NCI-H524 (cell line): ENCODE data around the gene SPSB1.

Experiments
- DNase-seq, 2 experiments: peaks; one replicate each; lab custom pipeline; 2025; lab: John Stamatoyannopoulos, UW

The SPSB1 gene

DNA sequence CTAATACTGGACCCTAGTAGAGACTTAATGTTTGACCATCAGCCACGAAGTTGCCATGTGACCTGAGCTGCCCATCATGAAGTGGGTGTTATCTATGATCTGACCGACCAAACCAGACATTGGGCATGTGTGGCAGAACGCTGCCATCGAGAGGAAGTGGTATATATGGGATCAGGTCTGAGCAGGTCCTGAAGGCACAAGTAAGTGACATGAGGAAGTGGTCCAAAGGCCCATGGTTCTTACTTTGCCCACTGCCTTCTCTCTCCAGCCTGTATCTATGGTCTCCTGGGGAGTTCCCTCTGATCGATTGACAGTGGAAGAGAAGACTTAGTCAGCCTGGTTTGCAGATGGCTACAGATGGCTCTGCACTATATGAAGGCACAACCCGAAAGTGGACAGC is 7.9 kb downstream of the SPSB1 start:
- DNase-seq, result no peak

GRCh38 chr1:9302745-9303524 is 10.2 kb downstream of the SPSB1 start:
- DNase-seq, result peak in 1 of 2 experiments; percentile 31

DNA sequence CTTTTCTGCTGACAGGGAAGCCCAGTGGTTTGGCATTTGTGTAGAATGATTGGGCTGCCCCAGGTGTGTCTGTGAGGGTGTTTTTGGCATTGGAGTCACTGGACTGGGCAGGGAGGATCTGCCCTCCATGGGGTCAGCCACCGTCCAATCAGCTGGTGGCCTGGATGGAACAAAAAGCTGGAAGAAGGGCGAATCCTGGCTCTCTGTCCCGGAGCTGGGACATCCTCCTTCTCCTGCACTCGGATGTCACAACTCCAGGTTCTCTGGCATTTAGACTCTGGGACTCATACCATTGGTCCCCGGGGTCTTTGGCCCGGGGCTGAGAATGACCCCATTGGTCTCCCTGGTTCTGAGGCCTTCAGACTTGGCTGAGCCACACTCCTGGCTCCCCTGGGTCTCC is 11.2 kb downstream of the SPSB1 start:
- no peak for DNase-seq

- DNase-seq, result no peak
Measured at GRCh38 chr1:9305216-9305615, 12.5 kb downstream of the SPSB1 start.

- DNase-seq, result no peak
Measured at GRCh38 chr1:9306006-9306405, 13.3 kb downstream of the SPSB1 start.

- DNase-seq, result no peak
Measured at GRCh38 chr1:9307303-9307702, 14.6 kb downstream of the SPSB1 start.

GRCh38 chr1:9308236-9308785 is 15.6 kb downstream of the SPSB1 start:
- DNase-seq, result no peak

DNA sequence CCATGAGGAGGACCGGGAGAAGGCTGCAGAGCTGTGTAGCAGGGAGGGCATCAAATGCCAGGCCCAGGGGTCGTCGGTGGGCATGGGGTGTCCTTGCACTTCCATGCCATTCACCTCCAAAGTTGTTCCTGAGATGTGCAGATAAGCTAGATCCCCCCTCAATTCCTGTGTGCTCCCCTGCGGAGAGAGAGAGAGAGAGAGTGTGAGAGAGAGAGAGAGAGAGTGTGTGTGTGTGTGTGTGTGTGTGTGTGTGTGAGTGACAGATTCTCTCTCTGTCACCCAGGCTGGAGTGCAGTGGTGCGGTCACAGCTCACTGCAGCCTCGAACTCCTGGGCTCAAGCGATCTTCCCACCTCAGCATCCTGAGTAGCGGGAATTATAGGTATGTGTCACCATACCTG is 16.4 kb downstream of the SPSB1 start:
- DNase-seq, result no peak

DNA sequence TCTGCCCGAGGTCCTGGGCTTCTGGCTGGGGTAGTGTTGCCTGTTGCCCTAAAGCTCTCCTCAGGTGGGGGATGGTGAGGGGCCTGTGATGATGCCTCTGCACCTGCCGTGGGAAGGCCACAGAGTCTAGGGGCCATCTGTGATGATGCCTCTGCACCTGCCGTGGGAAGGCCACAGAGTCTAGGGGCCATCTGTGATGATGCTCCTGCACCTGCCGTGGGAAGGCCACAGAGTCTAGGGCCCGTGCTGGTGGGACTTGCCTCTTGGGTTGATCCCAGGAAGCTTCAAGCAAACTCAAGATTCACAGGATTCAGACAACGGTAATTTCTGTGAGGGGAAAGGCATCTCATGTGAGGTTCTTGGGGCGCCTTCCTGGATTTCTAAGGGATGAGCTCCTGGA is 17.3 kb downstream of the SPSB1 start:
- no peak for DNase-seq

GRCh38 chr1:9311029-9311428 is 18.3 kb downstream of the SPSB1 start:
- no peak for DNase-seq

- DNase-seq, result no peak
Measured at GRCh38 chr1:9311479-9311878, 18.8 kb downstream of the SPSB1 start.

GRCh38 chr1:9312168-9312720 is 19.6 kb downstream of the SPSB1 start:
- no peak for DNase-seq

- DNase-seq, result no peak
Measured at GRCh38 chr1:9313576-9313975, 20.9 kb downstream of the SPSB1 start.

GRCh38 chr1:9314111-9314510 is 21.4 kb downstream of the SPSB1 start:
- no peak for DNase-seq

DNA sequence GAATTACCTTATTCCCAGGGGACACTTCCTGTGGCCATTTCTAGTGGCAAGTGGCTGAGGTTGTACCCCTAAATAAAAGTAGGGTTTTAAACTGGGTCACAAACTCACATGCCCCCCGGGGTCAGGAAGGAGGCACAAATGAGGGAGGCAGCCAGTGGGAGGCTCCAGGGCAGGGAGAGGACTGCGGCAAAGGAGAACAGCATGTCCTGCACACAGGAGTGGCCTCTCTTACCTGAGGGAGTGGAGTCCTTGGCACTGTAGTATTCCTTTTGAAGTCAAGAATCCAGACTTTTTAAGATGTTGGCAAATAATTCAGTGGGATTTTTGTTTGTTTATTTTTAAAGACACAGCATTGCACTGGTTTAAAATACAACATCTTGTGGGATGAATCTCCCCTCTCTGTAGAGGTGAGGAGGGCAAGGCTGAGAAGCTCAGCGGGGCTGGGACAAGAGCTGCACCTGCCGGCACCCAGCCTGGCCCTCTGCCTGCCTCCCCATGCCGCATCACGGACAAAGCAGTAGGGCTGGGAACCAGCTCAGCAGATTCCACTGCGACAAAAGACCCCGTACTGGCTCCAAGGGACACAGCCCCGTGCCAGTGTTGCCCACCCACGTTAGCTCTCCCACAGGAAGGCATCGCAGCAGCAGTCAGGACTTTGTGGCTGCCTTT is 22.2 kb downstream of the SPSB1 start:
- no peak for DNase-seq

DNA sequence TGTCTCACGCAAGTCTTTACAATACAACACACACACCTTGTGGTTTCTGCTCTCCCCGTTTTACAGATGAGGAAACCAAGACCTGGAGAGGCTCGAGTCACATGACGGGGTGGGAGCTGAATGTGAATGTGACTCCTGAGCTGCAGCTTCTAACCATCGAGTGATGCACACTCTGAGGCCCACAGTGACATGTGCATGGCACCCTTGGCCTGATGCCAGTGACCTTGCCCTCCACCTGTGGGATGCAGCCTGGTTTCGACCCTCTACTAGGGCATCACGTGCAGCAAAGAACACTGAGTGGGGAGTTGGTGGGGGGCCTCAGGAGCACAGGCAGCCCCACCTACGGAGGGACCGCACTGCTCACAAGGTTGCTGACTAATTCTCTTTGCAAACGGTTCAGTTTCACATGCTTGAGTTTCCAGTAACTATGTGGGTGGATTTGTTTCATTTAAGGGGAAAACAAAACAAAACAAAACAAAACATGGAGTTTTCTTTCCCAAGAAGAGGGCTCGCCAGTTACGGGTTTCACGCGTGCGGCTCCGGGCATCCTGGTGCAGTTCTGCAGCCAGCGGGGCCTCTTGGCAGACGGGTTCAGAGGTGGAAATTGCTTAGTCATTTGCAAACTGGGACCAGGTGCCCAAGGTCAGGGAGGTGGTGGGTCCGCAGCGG is 22.9 kb downstream of the SPSB1 start:
- no peak for DNase-seq

- no peak for DNase-seq
Measured at GRCh38 chr1:9316080-9316444, 23.4 kb downstream of the SPSB1 start.

DNA sequence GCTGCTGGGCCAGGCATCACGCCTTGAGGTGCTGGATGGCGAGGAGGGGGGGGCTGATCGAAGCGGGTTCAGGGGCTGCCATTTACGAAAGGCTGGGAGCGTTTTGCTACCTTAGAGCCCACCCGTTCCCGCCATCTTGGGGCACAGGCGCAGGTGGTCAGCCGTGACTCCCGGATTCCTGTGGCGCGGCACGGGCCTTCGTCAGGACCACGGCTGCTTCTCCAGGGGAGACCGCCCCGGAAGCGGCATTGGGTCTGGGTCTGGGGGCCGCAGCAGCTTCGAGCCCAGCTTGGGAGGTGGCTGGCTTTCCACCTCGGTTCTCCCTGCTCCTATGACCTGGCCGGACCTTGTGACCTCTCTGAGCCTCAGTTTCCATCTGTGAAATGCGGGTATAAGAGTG is 23.8 kb downstream of the SPSB1 start:
- no peak for DNase-seq

GRCh38 chr1:9317072-9317471 is 24.4 kb downstream of the SPSB1 start:
- no peak for DNase-seq

DNA sequence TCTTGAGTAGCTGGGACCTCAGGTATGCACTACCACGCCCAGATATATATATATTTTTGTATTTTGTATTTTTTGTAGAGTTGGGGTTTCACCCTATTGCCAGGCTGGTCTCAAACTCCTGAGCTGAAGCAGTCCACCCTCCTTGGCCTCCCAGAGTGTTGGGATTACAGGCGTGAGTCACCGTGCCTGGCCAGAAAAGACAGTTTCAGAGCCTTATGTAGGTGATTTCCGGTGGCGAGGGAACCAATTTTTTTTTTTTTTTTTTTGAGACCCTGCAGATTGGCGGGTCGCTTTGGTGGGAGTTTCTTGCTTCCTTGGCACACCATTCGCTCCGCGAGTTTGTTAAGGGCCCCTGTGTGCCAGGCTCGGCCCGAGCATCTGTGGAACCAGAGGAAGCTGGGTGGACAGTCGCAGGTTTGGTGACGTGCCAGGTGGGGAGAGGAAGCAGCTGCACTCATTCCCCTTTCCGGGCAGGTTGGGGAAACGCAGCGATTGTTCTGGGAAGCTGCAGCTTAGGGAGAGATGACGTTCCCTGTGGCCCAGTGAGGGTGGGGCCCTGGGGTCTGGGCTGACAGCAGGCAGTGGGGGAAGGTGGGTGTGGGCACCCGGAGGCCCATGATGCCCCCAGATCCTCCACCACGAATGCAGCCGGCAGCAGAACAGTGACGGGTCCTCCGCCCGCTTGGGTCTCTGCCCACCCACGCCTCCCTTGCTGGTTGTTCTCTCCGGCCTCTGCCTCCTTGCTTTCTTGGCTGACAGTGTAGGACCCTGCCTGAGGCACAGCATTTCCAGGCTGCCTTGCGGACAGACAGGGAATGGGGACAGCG is 25.1 kb downstream of the SPSB1 start:
- no peak for DNase-seq

DNA sequence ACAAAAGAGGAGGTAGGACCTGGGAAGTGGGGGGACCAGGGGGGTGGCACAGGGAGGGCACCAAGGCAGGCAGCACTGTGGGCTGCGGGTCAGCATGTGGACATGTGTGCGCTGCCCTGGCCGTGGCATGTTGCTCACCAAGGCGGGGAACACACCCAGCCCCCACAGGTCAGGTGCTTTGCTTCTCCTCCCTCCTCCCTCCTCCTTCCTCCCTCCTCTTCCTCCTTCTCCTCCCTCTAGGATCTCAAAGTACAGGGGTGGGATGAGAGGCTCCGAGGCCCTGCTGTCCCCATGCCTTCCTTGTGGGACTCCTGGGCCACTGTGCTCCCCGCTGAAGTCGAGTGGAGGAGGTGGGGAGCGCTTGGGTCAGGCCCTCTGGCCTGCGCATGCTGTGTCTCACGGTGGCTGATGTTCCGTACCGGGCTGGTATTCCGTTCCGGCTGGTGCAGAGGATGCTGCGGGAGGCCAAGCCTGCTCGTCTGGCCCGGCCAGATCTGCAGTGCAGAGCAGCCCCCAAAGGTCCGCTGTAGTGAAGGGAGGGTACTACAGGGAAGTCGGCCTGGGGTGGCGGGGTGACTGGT is 26.6 kb downstream of the SPSB1 start:
- no peak for DNase-seq
